ENCODE results near the gene AHCTF1. TPM values are rescaled to one million over a fixed set of nuclear protein-coding genes. Genes with fewer than 3 reads are reported as not detected.

The AHCTF1 gene
- polyA plus RNA-seq, 3 donors, result 46.4 to 55.2 (median 46.7) TPM

- no peak for DNase-seq
Measured at GRCh38 chr1:246800356-246800755, 131.4 kb downstream of the AHCTF1 start.

GRCh38 chr1:246798606-246799496 lies 132.9 kb downstream of the AHCTF1 start:
- DNase-seq, result no peak

- no peak for DNase-seq
Measured at GRCh38 chr1:246798107-246798506, 133.6 kb downstream of the AHCTF1 start.

- DNase-seq, result no peak
Measured at GRCh38 chr1:246797597-246797996, 134.2 kb downstream of the AHCTF1 start.

GRCh38 chr1:246797157-246797556 lies 134.6 kb downstream of the AHCTF1 start:
- DNase-seq, result no peak

GRCh38 chr1:246795906-246796694 lies 135.6 kb downstream of the AHCTF1 start:
- no peak for DNase-seq

GRCh38 chr1:246794828-246795671 lies 136.7 kb downstream of the AHCTF1 start:
- DNase-seq, result no peak

GRCh38 chr1:246794048-246794827 lies 137.5 kb downstream of the AHCTF1 start:
- no peak for DNase-seq

GRCh38 chr1:246793356-246793896 lies 138.3 kb downstream of the AHCTF1 start:
- DNase-seq, result no peak

- DNase-seq, result no peak
Measured at GRCh38 chr1:246792603-246793002, 139.1 kb downstream of the AHCTF1 start.

GRCh38 chr1:246791303-246791918 lies 140.3 kb downstream of the AHCTF1 start:
- no peak for DNase-seq

- DNase-seq, result no peak
Measured at GRCh38 chr1:246790833-246791232, 140.9 kb downstream of the AHCTF1 start.

GRCh38 chr1:246790364-246790763 lies 141.4 kb downstream of the AHCTF1 start:
- DNase-seq, result no peak

- no peak for DNase-seq
Measured at GRCh38 chr1:246789454-246790339, 142.1 kb downstream of the AHCTF1 start.

Other genes with a start within 250 kb of the AHCTF1 start
- gene SCCPDH, start 207.5 kb downstream of the AHCTF1 start, polyA plus RNA-seq (ENCODE audit: insufficient read length in 3 of 3), result 10 to 100 TPM; 55.1 to 56.5 (median 56.0) TPM
- gene ZNF695, start 76.1 kb upstream of the AHCTF1 start, polyA plus RNA-seq (ENCODE audit: insufficient read length in 3 of 3), result 1 to 10 TPM; 3.1 to 5.0 (median 3.4) TPM
- gene ZNF670, start 146.9 kb upstream of the AHCTF1 start, polyA plus RNA-seq (ENCODE audit: insufficient read length in 3 of 3), result 1 to 10 TPM; 6.6 to 7.9 (median 7.2) TPM
- 10 to 100 TPM; 10.9 to 14.1 (median 11.4) TPM for gene ZNF669, start 172.4 kb upstream of the AHCTF1 start, polyA plus RNA-seq (ENCODE audit: insufficient read length in 3 of 3)
- gene ZNF124, start 240.1 kb upstream of the AHCTF1 start, polyA plus RNA-seq (ENCODE audit: insufficient read length in 3 of 3), result 10 to 100 TPM; 18.3 to 34.8 (median 33.8) TPM

Measured in renal pelvis (tissue), 4 donors.